ENCODE results near the gene HNRNPH1.
"Not testable (repeated sequence)": the region's sequence is repeated elsewhere in the genome, so short reads cannot be mapped to it uniquely, and the experiment has no call there.

Gene HNRNPH1, protein sequence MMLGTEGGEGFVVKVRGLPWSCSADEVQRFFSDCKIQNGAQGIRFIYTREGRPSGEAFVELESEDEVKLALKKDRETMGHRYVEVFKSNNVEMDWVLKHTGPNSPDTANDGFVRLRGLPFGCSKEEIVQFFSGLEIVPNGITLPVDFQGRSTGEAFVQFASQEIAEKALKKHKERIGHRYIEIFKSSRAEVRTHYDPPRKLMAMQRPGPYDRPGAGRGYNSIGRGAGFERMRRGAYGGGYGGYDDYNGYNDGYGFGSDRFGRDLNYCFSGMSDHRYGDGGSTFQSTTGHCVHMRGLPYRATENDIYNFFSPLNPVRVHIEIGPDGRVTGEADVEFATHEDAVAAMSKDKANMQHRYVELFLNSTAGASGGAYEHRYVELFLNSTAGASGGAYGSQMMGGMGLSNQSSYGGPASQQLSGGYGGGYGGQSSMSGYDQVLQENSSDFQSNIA

GRCh38 chr5:179623003-179623905 lies at the start of gene HNRNPH1:
Gene HNRNPH1, minus strand, starts transcription at chr5:179623671. Its CDS starts 538 bp downstream, at chr5:179623133.
- DNase-seq: peak; percentile 99

GRCh38 chr5:179668391-179668790 lies 44.9 kb upstream of the HNRNPH1 start:
- peak; percentile 49 for DNase-seq

- DNase-seq: not testable (repeated sequence)
Measured at GRCh38 chr5:179661647-179662046, 38.2 kb upstream of the HNRNPH1 start.

DNA sequence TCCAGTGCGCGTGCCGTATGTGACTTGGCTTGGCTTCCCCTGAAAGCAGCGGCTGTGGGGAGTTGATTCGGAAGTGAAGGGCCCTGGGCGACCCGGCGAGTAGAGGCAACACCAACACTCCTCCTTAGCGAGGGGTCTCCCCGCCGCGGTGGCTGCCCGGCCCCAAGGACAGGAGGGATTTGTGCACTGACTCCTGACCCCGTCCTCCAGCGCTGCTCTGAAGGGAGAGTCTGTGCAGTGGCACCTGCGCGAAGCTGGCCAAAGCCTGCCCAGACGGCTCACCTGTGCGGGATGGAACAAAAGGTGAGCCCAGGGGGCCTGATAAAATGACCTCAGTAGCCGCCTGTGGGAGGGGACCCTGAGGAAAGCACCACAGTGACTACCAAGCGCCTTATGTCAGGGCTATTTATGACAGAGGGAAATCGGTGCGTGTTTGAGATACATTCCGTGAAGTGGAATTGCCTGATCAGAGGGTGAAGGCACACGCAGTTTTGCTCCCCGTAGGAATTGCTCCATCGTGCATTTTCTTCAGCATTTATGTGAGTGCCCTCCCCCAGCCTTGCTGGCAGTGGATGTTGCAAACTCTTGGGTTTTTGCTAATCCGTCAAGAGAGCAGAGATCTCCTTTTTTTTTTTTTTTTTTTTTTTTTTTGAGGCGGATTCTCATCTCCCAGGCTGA lies 34.8 kb upstream of the HNRNPH1 start:
- DNase-seq: not testable (repeated sequence)

- DNase-seq: not testable (repeated sequence)
Measured at GRCh38 chr5:179657302-179658178, 34.1 kb upstream of the HNRNPH1 start.

DNA sequence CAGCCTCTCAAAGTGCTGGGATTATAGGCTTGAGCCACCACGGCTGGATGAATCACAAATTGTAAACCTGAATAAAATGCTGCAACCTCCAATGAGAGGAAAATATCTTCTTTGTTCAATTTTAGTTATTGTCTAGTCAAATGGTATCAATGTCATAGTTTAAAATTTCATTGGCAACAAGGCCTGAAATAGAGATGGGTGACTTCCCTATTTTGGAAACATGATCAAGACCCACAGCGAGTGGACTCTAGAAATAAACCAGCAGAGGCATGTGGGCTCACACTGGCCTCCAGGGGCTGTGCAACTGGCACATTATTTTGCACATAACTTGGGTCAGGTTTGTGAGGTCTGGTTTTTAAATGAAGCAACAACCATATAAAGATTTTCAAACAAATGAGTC lies 29.7 kb upstream of the HNRNPH1 start:
- not testable (repeated sequence) for DNase-seq

DNA sequence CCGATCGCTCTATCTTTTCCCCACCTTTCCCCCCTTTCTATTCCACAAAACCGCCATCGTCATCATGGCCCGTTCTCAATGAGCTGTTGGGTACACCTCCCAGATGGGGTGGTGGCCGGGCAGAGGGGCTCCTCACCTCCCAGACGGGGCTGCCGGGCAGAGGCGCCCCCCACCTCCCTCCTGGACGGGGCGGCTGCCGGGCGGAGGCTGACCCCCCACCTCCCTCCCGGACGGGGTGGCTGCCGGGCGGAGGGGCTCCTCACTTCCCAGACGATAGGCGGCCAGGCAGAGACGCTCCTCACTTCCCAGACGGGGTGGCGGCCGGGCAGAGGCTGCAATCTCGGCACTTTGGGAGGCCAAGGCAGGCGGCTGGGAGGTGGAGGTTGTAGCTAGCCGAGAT lies 26.8 kb upstream of the HNRNPH1 start:
- not testable (repeated sequence) for DNase-seq

GRCh38 chr5:179649166-179649703 lies 25.8 kb upstream of the HNRNPH1 start:
- not testable (repeated sequence) for DNase-seq

DNA sequence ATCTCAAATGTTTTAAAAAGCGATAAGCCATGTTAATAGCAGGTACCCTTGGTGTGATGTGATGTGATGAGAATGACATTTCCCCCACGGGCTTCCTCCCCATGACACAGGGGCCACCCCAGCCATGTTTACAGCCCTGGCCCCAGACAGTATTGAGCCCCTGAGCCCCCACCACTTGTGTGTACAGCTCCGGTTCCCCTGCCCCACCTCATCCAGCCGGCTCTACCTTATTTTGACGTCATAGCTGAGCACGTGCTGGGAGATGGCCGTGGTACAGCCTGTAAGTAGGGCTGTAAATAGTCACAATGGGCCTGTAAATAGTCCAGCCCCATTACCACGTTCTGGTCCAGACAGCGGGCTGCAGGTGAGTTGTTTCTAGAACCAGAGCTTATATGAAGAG lies 24.9 kb upstream of the HNRNPH1 start:
- DNase-seq: no peak

DNA sequence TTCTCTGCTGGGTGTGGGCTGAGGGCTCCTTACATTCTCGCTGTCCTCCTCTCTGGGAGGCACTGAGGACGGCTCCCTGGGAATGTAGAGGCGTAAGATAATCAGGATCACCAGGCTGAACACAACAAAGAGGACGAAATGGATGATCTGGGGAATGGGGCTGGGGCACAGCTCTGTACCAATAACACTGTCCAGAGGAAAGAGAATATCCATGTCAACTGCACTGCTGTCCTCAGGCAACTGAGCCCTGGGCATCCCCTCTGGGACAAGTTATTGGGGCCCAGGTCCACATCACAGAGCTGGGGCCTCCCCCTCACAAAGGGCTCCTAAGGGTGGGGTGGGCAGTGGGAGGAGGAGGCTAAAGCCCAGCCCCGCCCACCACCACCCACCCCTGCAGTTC lies 21.3 kb upstream of the HNRNPH1 start:
- not testable (repeated sequence) for DNase-seq

GRCh38 chr5:179643141-179643920 lies 19.9 kb upstream of the HNRNPH1 start:
- DNase-seq: not testable (repeated sequence)

DNA sequence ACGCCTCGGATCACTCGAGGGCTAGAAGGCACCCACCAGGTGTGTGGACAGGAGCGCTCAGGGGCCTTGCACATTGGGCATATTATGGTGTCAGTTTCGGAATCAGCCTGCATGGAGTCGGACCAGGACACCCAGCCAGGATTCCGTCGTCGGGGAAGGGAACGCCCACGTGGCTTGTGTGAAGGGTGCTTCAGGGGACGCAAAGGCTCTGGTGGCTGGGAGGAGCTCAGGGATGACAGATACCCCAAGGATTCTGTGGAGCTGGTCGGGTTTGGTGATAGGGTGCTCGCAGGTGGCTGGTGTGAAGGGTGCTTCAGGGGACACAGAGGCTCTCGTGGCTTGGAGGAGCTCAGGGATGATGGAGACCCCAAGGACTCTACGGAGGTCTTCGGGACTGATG lies 19.2 kb upstream of the HNRNPH1 start:
- DNase-seq: not testable (repeated sequence)

GRCh38 chr5:179641745-179642144 lies 18.3 kb upstream of the HNRNPH1 start:
- not testable (repeated sequence) for DNase-seq

DNA sequence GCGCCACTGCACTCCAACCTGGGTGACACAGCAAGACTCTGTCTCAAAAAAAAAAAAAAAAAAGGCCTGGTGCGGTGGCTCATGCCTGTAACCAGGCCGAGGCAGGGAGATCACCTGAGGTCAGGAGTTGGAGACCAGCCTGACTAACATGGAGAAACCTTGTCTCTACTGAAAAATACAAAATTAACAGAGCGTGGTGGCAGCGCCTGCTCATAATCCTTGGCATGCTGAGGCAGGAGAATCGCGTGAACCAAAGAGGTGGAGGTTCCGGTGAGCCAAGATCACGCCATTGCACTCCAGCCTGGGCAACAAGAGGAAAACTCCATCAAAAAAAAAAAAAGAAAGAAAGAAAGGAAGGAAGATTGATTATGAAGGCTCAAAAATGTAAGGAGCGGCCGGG lies 15.8 kb upstream of the HNRNPH1 start:
- not testable (repeated sequence) for DNase-seq

GRCh38 chr5:179634370-179635172 lies 11.1 kb upstream of the HNRNPH1 start:
- DNase-seq: not testable (repeated sequence)

GRCh38 chr5:179633501-179634369 lies 10.3 kb upstream of the HNRNPH1 start:
- DNase-seq: not testable (repeated sequence)

GRCh38 chr5:179624841-179625271 lies 1.4 kb upstream of the HNRNPH1 start:
- no peak for DNase-seq

- DNase-seq: peak; percentile 67
Measured at GRCh38 chr5:179623906-179624741, 653 bp upstream of the HNRNPH1 start.

Data from CD4-positive, alpha-beta T cell treated with Interleukin-15 for 1 hour (primary cell).